ENCODE measurements around the gene MTRF1. TPM values are rescaled to one million over a fixed set of nuclear protein-coding genes. Genes with fewer than 3 reads are reported as not detected.
"Not testable (repeated sequence)": the region's sequence is repeated elsewhere in the genome, so short reads cannot be mapped to it uniquely, and the experiment has no call there.

MTRF1 gene
- total RNA-seq, 2 experiments from 2014 or later = 18.0 to 19.1 TPM

- ChIA-PET POLR2A (no interaction called here), CTCF (no interaction called here)
Observed at GRCh38 chr13:41284512-41285288, 21.3 kb upstream of the MTRF1 start.

- CTCF ChIA-PET = no interaction called here
Observed at GRCh38 chr13:41282129-41282571, 18.8 kb upstream of the MTRF1 start.

GRCh38 chr13:41279156-41279555, 15.8 kb upstream of the MTRF1 start:
- CTCF ChIA-PET, POLR2A ChIA-PET: not testable (repeated sequence)

More at GRCh38 chr13:41282129-41282571, 18.8 kb upstream of the MTRF1 start:
- POLR2A ChIA-PET = no interaction called here

- ChIA-PET POLR2A (no interaction called here), CTCF (interaction anchor here (1.2 kb wide), 1 partner anchor 23 kb away, joined by 4 read pairs; no protein-coding TSS in a partner anchor)
Observed at GRCh38 chr13:41276824-41277223, 13.4 kb upstream of the MTRF1 start.

DNA sequence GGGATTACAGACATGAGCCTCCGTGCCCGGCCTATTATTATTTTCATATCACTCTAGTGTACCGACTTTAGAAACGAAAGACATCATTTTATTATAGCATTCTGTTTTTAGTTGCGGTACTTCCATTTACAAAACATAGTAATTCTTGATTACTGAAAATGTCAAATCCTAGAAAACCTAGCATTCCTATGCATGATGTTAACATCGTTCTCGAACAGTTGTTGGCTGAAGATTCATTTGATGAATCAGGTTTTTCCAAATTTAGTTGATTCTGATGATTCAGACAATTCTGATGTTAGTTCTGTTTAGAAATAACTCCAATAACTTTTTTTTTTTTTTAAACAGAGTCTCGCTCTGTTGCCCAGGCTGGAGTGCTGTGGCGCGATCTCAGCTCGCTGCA, 11.5 kb upstream of the MTRF1 start:
- CTCF ChIA-PET = no interaction called here
- POLR2A ChIA-PET = no interaction called here

DNA sequence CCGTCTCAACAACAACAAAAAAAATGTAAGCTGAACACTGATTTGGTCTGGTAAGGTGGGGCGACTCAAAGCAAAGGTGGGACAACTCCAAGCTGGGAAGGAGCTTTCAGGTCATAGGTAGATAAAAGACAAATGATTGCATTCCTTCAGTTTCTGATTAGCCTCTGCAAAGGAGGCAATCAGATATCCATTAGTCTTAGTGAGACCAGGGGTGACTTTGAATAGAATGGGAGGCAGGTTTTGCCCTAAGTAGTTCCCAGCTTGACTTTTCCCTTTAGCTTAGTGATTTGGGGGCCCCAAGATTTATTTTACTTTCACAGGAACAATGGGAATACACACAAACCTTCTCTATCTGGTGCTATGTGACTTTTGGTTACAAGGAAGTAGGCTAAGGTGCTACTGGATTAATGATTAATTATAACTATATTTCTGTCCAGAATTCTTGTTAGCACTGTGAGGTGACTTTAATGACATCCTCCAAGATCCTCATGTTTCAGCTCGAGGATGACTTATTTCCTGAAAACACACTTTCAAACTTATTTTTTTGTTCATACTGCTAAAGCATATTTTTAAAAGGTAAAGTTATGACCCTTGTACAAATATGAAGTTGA, 10.6 kb upstream of the MTRF1 start:
- ChIA-PET CTCF (no interaction called here), POLR2A (no interaction called here)

DNA sequence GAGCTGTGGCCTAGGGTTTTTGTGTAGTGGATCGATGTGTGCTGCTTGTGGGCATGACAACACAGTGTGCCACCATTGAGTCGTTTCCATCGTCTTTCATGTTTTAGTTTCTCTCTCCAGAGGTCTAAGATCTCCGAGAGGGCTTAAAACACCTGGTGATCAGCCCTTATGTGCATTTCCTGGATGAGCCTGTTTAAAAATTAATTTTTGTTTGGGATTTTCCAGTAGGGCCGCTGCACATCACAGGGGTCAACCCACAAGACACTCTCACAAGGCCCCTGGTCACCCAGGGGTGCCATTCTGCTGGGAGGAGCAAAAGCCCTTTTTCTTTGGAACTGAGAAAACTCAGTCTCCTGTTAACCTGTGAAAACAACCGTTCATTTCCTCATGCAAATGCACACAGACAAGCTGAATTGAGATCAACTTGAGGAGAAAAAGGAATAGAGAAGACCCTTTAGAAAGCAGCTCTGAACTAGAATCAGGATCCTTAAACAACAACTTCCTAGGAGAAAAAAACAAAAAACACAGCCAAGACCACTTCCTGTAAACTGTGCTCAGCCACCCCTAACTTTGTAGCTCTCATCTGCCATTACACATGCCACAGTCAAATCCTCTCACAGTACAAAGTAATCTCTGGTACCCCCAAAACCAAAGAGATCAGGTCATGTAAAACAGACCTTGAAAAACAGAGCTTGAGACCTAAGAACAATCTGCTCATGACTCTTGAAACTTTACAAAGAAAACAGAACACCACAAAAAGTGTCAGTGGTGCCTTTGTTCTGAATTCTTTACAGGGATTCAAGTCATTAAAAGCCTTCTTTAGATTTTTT, 8.3 kb upstream of the MTRF1 start:
- ChIA-PET CTCF (no interaction called here), POLR2A (no interaction called here)

GRCh38 chr13:41268764-41269163, 5.4 kb upstream of the MTRF1 start:
- ChIA-PET CTCF (no interaction called here), POLR2A (no interaction called here)

GRCh38 chr13:41267106-41267505, 3.7 kb upstream of the MTRF1 start:
- ChIA-PET POLR2A (no interaction called here), CTCF (no interaction called here)

DNA sequence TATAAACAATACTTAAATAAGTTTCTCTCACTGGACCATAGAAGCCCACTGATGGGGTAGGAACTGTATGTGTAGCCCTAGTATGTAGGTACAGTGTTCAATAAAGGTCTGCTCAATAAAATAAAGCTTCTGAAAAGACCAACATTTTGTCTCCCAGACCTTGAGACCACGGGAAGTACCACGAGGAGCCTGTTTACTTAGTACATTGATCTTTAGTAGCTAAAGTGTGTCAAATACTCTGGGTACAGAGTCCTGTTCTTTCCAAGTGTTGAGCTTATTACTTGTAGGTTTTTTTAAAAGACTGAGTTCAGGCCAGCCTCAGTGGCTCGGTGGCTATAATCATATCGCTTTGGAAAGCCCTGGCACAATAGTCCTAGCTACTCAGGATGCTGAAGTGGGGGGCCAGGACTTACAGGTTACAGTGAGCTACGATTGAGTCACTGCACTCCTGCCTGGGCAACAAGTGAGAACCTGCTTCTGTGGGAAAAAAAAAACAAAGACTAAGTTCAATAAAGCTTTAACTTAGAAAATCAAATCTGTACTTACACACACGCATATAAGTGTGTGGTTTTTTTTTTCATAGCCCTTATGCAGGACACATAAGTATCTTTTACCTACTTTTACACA, 3.4 kb downstream of the MTRF1 start:
- CTCF ChIA-PET = interaction anchor here (0.6 to 0.9 kb wide), 2 partner anchors 10 to 37 kb away, joined by 3 read pairs; no protein-coding TSS in a partner anchor

DNA sequence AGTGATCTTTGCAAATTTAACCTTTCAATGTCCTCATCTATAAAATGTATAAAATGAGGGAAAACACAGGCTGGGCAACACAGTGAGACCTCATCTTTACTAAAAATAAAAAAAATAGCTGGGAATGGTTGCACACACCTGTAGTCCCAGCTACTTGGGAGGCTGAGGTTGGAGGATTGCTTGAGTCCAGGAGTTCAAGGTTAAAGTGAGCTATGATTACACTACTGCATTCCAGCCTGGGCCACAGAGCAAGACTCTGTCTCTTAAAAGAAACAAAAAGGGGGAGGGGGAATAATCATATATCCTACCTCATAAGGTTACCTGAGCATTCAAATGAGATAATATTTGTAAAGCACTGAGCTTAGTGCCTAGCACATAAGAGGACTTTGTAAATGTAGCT, 5.8 kb downstream of the MTRF1 start:
- CTCF ChIA-PET = no interaction called here
- POLR2A ChIA-PET = no interaction called here

More for the DNA sequence above, 3.4 kb downstream of the MTRF1 start:
- POLR2A ChIA-PET = interaction anchor here (0.6 kb wide), 1 partner anchor 179 kb away, joined by 3 read pairs; no protein-coding TSS in a partner anchor

DNA sequence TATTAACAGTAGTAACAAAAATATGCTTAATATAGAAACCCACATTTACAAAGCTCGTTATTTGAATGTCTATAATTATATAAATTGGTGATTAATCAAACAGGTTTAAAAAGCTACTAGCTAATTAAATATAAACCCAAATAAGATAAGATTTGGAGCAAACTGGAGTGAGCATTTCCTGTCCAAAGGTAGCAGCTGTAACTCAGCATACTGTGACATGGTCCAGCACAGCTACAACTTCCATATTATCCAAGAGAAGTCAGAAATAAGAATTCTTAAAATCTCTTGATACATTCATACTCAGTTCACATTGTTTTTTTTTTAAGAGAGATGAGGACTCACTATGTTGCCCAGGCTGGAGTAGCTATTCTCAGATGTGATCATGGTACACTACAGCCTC, 8.5 kb downstream of the MTRF1 start:
- POLR2A ChIA-PET = no interaction called here
- CTCF ChIA-PET = interaction anchor here (0.6 kb wide), 1 partner anchor 16 kb away, joined by 3 read pairs; no protein-coding TSS in a partner anchor

DNA sequence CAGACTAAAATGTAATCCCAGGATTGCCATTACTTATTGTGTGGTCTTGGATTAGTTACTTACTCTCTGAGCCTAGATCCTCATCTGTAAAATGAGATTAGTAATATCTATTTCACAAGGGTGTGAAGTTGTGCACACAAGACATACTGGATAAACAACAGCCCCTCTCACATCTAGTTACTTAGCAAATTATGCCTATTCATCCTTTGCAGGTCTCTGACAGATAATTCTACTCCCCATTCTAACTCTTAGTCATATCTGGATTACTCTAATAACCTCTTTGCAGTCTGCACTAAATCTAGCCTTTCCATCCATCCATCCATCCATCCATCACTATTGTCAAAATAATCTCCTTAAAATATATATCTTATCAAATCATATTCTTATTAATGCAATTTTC, 12.4 kb downstream of the MTRF1 start:
- POLR2A ChIA-PET = interaction anchor here (0.7 kb wide), 1 partner anchor 437 kb away, joined by 4 read pairs; no protein-coding TSS in a partner anchor
- CTCF ChIA-PET = no interaction called here

DNA sequence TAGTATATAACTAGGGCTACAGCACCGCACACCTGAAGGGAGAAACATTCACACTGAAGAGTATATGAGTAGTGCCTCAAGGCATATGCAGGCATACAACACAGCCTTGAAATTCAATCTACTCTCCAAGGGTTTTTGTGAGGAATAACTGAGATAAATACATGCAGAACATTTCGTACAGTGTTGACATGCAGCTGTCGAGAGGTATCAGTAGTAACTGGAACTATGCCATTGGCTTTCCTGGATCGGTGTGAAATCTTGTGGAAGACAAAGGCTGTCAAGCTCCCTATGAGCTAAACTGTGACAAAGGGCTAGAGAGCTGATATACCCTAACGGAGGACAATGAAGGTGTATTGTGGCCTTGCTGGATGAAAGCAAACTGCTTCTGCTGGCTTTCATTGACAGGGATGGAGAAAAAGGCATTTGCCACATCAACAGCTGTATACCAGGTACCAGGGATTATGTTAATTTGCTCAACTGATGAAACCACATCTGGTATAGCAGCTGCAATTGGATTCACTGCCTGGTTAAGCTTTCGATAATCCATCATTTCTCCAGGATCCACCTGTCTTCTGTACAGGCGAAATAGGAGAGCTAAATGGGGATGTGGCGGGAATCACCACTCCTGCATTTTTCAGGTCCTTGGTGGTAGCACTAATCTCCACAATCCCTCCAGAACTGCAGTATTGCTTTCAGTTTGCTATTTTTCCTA, 16.3 kb downstream of the MTRF1 start:
- ChIA-PET CTCF (no interaction called here), POLR2A (no interaction called here)

- CTCF ChIA-PET = interaction anchor here (0.6 kb wide), 1 partner anchor 27 kb away, joined by 3 read pairs; no protein-coding TSS in a partner anchor
- POLR2A ChIA-PET = no interaction called here
Observed at GRCh38 chr13:41244556-41244955, 18.8 kb downstream of the MTRF1 start.

DNA sequence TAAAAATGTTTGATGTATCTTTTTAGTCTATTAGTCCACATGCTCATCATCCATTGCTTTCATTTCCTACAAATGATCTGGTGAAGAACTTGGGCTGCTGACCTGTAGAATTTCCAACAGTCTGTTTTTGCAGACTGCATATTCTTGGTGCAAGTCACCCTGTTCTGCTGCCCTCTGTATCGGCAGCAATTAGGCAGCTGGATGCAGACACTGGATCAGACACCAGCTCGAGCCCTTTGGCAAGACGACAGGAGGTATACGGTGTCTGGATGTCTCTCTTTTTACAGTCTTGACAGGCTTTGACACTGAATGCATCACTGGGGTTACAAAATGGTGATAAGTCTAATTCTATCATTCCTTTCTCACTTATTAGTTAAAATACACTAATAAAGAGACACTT, 21.8 kb downstream of the MTRF1 start:
- POLR2A ChIA-PET = no interaction called here
- CTCF ChIA-PET = no interaction called here

DNA sequence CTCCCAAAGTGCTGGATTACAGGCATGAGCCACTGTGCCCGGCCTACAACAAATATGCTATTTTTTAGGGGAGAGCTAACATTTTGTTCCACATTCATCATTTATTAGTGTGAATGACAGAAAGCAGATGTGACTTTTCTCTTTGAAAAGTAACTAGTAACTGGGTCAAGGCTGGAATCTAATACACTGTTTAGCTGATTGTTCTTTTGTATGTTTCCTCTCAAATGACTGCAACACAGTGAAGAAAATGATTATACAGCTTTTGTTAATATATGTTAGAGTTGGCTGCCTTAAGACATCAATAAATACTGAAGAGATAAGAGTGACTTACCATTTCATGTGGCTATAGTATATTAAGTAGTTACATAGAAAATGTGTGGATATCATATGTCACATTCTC, 27.0 kb downstream of the MTRF1 start:
- ChIA-PET CTCF (no interaction called here), POLR2A (interaction anchor here (0.7 kb wide), 1 partner anchor 149 kb away, joined by 3 read pairs; no protein-coding TSS in a partner anchor)

- POLR2A ChIA-PET = interaction anchor here (0.5 kb wide), 1 partner anchor 167 kb away, joined by 6 read pairs; no protein-coding TSS in a partner anchor
- CTCF ChIA-PET = no interaction called here
Observed at GRCh38 chr13:41232578-41233480, 30.5 kb downstream of the MTRF1 start.

All from activated CD8-positive, alpha-beta memory T cell treated with anti-CD3 and anti-CD28 coated beads for 36 hours (primary cell).